KMS-11 (cell line): ENCODE results near the gene RAB7B.

ENCODE experiments used
- H2AFZ ChIP-seq: fragments of 200-600 bp; sonication (generic); 2 replicates; pipeline ENCODE4 v1.6.1; 2016; ENCODE audit warnings: antibody characterized with exemption, mixed run types, low read depth
- H3K27ac ChIP-seq: fragments of 200-600 bp; sonication (generic); 2 replicates; pipeline ENCODE4 v1.6.1; 2016; ENCODE audit warnings: mild to moderate bottlenecking, mixed run types
- H3K27me3 ChIP-seq: fragments of 200-600 bp; sonication (generic); 2 replicates; pipeline ENCODE4 v1.6.1; 2017; ENCODE audit warnings: mild to moderate bottlenecking, low read depth, mixed run types, moderate library complexity; ENCODE audit not compliant: insufficient read depth
- H3K36me3 ChIP-seq: fragments of 200-600 bp; sonication (generic); 2 replicates; pipeline ENCODE4 v1.6.1; 2017; ENCODE audit warnings: mild to moderate bottlenecking, mixed run types; ENCODE audit not compliant: insufficient read depth
- H3K4me1 ChIP-seq: fragments of 200-600 bp; sonication (generic); 2 replicates; pipeline ENCODE4 v1.6.1; 2016; ENCODE audit warnings: mild to moderate bottlenecking, low read depth, mixed run types; ENCODE audit not compliant: poor library complexity, severe bottlenecking
- H3K4me2 ChIP-seq: fragments of 200-600 bp; sonication (generic); 2 replicates; pipeline ENCODE4 v1.7.0; 2016; ENCODE audit warnings: mild to moderate bottlenecking, mixed run types
- H3K4me3 ChIP-seq: fragments of 200-600 bp; sonication (generic); IDR thresholded peaks from 2 replicates; pipeline ENCODE4 v1.6.1; 2017; ENCODE audit warnings: low read depth, low read length, mixed read lengths; ENCODE audit not compliant: insufficient read depth
- H3K79me2 ChIP-seq: fragments of 200-600 bp; sonication (generic); 2 replicates; pipeline ENCODE4 v1.6.1; 2016; ENCODE audit warnings: low read depth, mixed run types; ENCODE audit not compliant: insufficient read depth
- H3K9ac ChIP-seq: fragments of 200-600 bp; sonication (generic); 2 replicates; pipeline ENCODE4 v1.6.1; 2016; ENCODE audit warnings: mild to moderate bottlenecking, mixed run types
- H4K20me1 ChIP-seq: fragments of 200-600 bp; sonication (generic); 2 replicates; pipeline ENCODE4 v1.6.1; 2016; ENCODE audit warnings: mild to moderate bottlenecking, mixed run types; ENCODE audit not compliant: insufficient read depth
- CTCF ChIP-seq: fragments of 200-600 bp; sonication (generic); conservative IDR thresholded peaks from 2 replicates; pipeline ENCODE4 v1.6.1; 2017; ENCODE audit warnings: low read depth, mild to moderate bottlenecking, antibody characterized with exemption, low read length, moderate library complexity, mixed read lengths

The RAB7B gene

DNA sequence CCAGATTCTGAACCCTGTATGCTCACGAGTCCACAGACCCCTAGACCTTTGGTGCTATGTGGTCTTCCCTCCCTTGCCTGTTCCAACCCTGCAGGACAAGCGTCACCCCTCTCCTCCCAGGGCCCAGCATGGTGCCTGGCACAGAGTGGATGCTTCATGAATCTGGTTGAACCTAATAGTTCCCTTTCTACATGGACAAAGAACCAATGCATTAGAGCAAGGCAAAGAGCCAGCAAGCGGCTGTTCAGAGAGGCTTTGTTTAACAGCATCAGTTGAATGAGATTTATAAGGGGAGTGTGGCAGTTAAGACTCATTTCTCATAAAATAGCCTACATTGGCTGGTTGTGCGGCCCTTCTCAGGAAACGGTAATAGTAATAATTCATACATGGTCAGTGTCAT is 74.9 kb downstream of the RAB7B start:
- Histone ChIP-seq H3K27ac (no peak overlapping the region), H3K27me3 (no peaks in the 10 kb centered on the region; the same call in 1 of the 2 replicates), H3K4me1 (no peaks in the 10 kb centered on the region), H3K79me2 (no peaks in the 10 kb centered on the region), H3K9ac (no peak overlapping the region), H3K36me3 (no peaks in the 10 kb centered on the region), H4K20me1 (no peaks in the 10 kb centered on the region), H3K4me2 (no peak overlapping the region), H2AFZ (no peak overlapping the region), H3K4me3 (no peak overlapping the region)
- no peak for TF ChIP-seq CTCF

DNA sequence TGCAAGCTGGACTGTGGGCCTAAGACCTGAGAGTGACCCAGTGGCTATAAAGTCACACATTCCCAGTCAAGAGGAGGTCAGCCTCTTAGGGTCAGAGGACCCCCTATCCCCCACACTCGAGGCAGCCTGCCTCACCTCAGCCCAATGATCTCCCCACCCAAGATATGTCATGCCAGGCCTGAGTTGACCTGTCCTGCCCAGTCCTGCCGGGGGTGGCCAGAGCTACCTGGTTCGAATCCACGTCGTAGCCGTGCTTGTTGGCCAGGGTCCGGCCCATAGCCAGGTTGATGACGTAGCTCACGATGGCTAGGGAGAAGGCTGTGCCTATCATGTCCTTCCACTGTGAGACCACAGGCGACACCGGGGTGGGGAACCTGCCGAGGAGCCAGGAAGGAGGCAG is 75.5 kb downstream of the RAB7B start:
- no peak overlapping the region for H3K27ac ChIP-seq
- H3K79me2 ChIP-seq: no peaks in the 10 kb centered on the region
- H3K9ac ChIP-seq: no peak overlapping the region
- H3K27me3 ChIP-seq: no peaks in the 10 kb centered on the region; the same call in 1 of the 2 replicates
- H2AFZ ChIP-seq: no peak overlapping the region
- H3K4me2 ChIP-seq: no peak overlapping the region
- H3K4me1 ChIP-seq: no peaks in the 10 kb centered on the region
- no peaks in the 10 kb centered on the region for H4K20me1 ChIP-seq
- H3K4me3 ChIP-seq: no peak overlapping the region
- H3K36me3 ChIP-seq: no peaks in the 10 kb centered on the region
- no peak for TF ChIP-seq CTCF

GRCh38 chr1:205927247-205927646 is 75.9 kb downstream of the RAB7B start:
- Histone ChIP-seq H3K4me3 (no peak overlapping the region), H3K9ac (no peak overlapping the region), H4K20me1 (no peaks in the 10 kb centered on the region), H3K36me3 (no peaks in the 10 kb centered on the region), H3K4me2 (no peak overlapping the region), H3K27me3 (no peaks in the 10 kb centered on the region; the same call in 1 of the 2 replicates), H3K79me2 (no peaks in the 10 kb centered on the region), H2AFZ (no peak overlapping the region), H3K27ac (no peak overlapping the region), H3K4me1 (no peaks in the 10 kb centered on the region)
- TF ChIP-seq CTCF: no peak
